H1 (cell line): Measurements from ENCODE around the gene GBE1.

Source experiments
- CBX5 ChIP-seq: fragments of 300-800, 300-1000 bp; sonication (generic); IDR thresholded peaks from 2 replicates; pipeline ENCODE4 v1.7.1; 2016; ENCODE audit warnings: antibody characterized with exemption, low read length, low read depth
- EP300 ChIP-seq, 2 experiments: IDR thresholded peaks; 1 replicate in 1 of 2; 2 replicates in 1 of 2; pipeline ENCODE4 v1.6.1; 2011 to 2012; ENCODE audit warnings: low read depth in 2 of 2, low read length in 2 of 2, mild to moderate bottlenecking in 2 of 2, borderline replicate concordance in 1 of 2, inconsistent platforms in 1 of 2, moderate library complexity in 1 of 2
- EZH2 ChIP-seq: fragments of 200-600 bp; sonication (generic); IDR thresholded peaks from 2 replicates; pipeline ENCODE4 v1.7.1; 2012; ENCODE audit warnings: low read depth, mild to moderate bottlenecking, moderate library complexity, low read length, inconsistent platforms; ENCODE audit not compliant: severe bottlenecking
- GABPA ChIP-seq: IDR thresholded peaks from 2 replicates; pipeline ENCODE4 v1.6.1; 2011; ENCODE audit warnings: mild to moderate bottlenecking, low read length, moderate library complexity, borderline replicate concordance; ENCODE audit not compliant: insufficient read depth
- JUN ChIP-seq: IDR thresholded peaks from 2 replicates; pipeline ENCODE4 v1.6.1; 2011; ENCODE audit warnings: low read depth, mild to moderate bottlenecking, improper control_type of control experiment, low read length
- PHF8 ChIP-seq: fragments of 200-600 bp; sonication (generic); conservative IDR thresholded peaks from 2 replicates; pipeline ENCODE4 v1.7.1; 2012; ENCODE audit warnings: low read depth, mild to moderate bottlenecking, inconsistent platforms, low read length, moderate library complexity
- POLR2A ChIP-seq, 2 experiments: IDR thresholded peaks; 1 replicate in 1 of 2; 2 replicates in 1 of 2; pipeline ENCODE4 v1.6.1; 2011; ENCODE audit warnings: low read depth in 2 of 2, low read length in 2 of 2, mild to moderate bottlenecking in 2 of 2; ENCODE audit errors: control extremely low read depth in 1 of 2
- RAD21 ChIP-seq, 2 experiments: IDR thresholded peaks in 1 of 2; conservative IDR thresholded peaks in 1 of 2; 2 replicates each; pipeline ENCODE4 v1.6.1; 2011; ENCODE audit warnings: low read depth in 2 of 2, low read length in 2 of 2, improper control_type of control experiment in 1 of 2, inconsistent platforms in 1 of 2, mild to moderate bottlenecking in 1 of 2, moderate library complexity in 1 of 2
- TF ChIP-seq, protein P1 (sequence below), 3 experiments: IDR thresholded peaks; 1 replicate in 2 of 3; 2 replicates in 1 of 3; pipeline versions ENCODE4 v1.5.1 to v1.6.1; 2011; ENCODE audit warnings: low read length in 3 of 3, mild to moderate bottlenecking in 3 of 3, inconsistent platforms in 2 of 3, low read depth in 1 of 3, moderate library complexity in 1 of 3; ENCODE audit not compliant: insufficient read depth in 1 of 3; ENCODE audit errors: control extremely low read depth in 1 of 3
- TF ChIP-seq, protein P2 (sequence below): IDR thresholded peaks from 2 replicates; pipeline ENCODE4 v1.6.1; 2011; ENCODE audit warnings: low read length, improper control_type of control experiment

DNA sequence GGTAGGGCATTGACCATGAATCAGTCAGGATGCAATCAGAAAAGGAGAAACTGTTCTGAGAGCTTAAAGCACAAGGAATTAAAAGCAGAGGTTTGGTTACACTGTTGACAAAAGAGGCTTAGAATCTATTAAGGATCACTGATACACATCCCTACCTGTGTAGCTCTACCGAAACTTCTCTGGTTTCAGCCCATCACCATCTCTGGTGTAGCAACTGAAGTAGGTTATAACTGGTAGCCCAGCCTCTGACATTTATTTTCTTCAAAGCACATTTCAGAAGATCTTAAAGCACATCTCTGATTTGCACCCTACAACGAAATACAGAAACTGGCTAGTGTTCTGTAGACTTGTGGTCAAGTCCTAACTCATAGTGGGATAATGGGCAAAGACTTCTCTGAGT lies 283.7 kb downstream of the GBE1 start:
- TF ChIP-seq, protein P1, sequence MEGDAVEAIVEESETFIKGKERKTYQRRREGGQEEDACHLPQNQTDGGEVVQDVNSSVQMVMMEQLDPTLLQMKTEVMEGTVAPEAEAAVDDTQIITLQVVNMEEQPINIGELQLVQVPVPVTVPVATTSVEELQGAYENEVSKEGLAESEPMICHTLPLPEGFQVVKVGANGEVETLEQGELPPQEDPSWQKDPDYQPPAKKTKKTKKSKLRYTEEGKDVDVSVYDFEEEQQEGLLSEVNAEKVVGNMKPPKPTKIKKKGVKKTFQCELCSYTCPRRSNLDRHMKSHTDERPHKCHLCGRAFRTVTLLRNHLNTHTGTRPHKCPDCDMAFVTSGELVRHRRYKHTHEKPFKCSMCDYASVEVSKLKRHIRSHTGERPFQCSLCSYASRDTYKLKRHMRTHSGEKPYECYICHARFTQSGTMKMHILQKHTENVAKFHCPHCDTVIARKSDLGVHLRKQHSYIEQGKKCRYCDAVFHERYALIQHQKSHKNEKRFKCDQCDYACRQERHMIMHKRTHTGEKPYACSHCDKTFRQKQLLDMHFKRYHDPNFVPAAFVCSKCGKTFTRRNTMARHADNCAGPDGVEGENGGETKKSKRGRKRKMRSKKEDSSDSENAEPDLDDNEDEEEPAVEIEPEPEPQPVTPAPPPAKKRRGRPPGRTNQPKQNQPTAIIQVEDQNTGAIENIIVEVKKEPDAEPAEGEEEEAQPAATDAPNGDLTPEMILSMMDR (IDR thresholded peaks at IDR 0.05; ENCODE audit: control extremely low read depth in 1 of 3, insufficient read depth in 1 of 3, low read depth in 1 of 3, low read length in 3 of 3), result no peak
- no peak for TF ChIP-seq EP300 (IDR thresholded peaks at IDR 0.05; ENCODE audit: borderline replicate concordance in 1 of 2, low read depth in 2 of 2, low read length in 2 of 2)
- no peak for TF ChIP-seq GABPA
- no peak for TF ChIP-seq POLR2A (IDR thresholded peaks at IDR 0.05; ENCODE audit: control extremely low read depth in 1 of 2, low read depth in 2 of 2, low read length in 2 of 2)
- TF ChIP-seq JUN, result no peak
- no peak for TF ChIP-seq RAD21 (IDR thresholded peaks at IDR 0.05 in 1 of 2, conservative IDR thresholded peaks at IDR 0.05 in 1 of 2; ENCODE audit: low read depth in 2 of 2, low read length in 2 of 2)
- TF ChIP-seq PHF8, result no peak
- no peak for TF ChIP-seq CBX5
- TF ChIP-seq, protein P2, sequence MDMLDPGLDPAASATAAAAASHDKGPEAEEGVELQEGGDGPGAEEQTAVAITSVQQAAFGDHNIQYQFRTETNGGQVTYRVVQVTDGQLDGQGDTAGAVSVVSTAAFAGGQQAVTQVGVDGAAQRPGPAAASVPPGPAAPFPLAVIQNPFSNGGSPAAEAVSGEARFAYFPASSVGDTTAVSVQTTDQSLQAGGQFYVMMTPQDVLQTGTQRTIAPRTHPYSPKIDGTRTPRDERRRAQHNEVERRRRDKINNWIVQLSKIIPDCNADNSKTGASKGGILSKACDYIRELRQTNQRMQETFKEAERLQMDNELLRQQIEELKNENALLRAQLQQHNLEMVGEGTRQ, result no peak
- no peak for TF ChIP-seq EZH2
